Esophagus mucosa (tissue), 1 donor: ENCODE data around the gene MORC3. TPM values are rescaled to one million over a fixed set of nuclear protein-coding genes. Genes with fewer than 3 reads are reported as not detected.

ENCODE experiments used
- ATAC-seq: fragments of 200-7000 bp; cut with Tn5 transposase; one replicate; pipeline ENCODE4 v1.9.1; 2020
- total RNA-seq: library from RNA; stranded (reverse); gene quantifications from one replicate; pipeline ENCODE4 v1.2.4, GENCODE V29; 2023
- donor health status: DM: yes; HTN: yes; CAD: no.

The MORC3 gene
- total RNA-seq, 1 donor from 2014 or later: 28.8 TPM

DNA sequence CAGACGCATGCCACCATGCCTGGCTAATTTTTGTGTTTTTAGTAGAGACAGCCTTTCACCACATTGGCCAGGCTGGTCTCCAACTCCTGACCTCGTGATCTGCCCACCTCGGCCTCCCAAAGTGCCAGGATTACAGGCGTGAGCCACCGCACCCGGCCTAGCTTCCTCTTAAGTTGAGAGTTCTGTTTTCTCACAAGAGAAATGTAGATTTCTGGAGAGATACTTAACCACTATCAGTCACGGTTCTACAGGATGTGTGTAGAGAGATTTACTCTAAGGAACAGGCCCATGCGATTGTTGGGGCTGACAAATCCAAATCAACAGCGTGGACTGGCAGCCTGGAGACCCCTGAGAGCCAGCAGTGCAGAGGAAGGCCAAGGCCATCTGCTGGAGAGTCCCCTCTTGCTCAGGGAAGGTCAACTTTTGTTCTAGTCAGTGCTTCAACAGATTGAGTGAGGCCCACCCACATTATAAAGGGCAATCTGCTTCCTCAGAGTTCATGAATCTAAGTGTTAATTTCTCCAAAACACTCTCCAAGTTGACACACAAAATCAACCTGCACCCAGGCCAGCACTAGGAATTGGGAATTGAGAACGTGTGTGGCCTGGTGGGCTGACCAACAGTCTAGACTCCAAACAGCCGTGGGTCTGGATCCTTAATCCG is 103.9 kb downstream of the MORC3 start:
- no peak for ATAC-seq

DNA sequence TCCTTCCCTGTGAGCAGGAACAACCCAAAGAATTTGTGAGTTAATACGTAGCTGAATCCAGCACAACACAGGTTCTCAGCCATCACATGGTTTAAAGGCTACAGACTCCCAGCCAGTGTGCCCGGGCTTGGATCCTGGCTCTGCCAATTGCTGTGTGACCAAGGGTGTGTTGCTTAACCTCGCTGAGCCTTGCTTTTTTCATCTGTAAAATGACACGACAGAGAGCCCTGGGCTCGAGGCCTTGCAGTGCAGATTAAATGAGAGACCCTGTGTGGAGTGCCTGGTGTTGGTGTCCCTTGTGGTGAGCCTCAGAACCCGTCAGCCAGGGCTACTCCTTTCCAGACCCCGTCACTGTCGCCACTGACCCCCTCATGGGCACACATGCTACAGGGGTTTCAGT is 104.6 kb downstream of the MORC3 start:
- no peak for ATAC-seq

DNA sequence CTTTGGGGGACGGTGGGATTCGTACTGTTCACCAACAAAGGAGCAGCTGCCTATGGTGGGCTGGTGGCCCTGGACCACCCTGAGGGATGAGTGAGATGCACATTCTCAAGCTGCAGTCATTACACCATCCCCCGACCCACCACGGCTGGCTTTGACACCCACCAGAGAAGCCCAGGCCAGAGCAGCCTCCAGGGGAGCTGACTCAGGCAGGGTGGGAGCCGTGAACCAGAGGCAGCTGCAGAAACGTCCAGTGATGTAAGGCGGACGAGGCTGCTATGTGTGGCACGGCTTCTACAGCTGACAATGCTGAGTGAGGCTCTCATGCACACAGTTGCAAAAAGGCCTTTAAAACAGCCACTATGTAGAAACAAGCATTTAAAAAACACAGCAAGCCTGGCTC is 105.3 kb downstream of the MORC3 start:
- no peak for ATAC-seq

Other genes with a start within 250 kb of the MORC3 start
- gene CBR3, start 185.1 kb upstream of the MORC3 start, total RNA-seq: 33.7 TPM
- 23.8 TPM for gene DOP1B, start 163.4 kb upstream of the MORC3 start, total RNA-seq
- 5.4 TPM for gene CHAF1B, start 65.2 kb downstream of the MORC3 start, total RNA-seq
- not detected for gene CLDN14, start 159.9 kb downstream of the MORC3 start, total RNA-seq